Measurements from ENCODE around the gene SMYD2. TPM values are rescaled to one million over a fixed set of nuclear protein-coding genes. Genes with fewer than 3 reads are reported as not detected.

The SMYD2 gene
- total RNA-seq, 1 experiment from 2014 or later = 25.8 TPM

- Histone ChIP-seq H3K9me3 (ENCODE audit: low read depth, low read length, poor library complexity, severe bottlenecking) (no peaks in the 10 kb centered on the region), H3K27ac (ENCODE audit: low read depth, low read length, poor library complexity, severe bottlenecking) (no peak overlapping the region), H3K27me3 (replicated peaks; ENCODE audit: insufficient read depth, low read depth, low read length, poor library complexity) (no peaks in the 10 kb centered on the region), H3K4me3 (ENCODE audit: low read depth, low read length, poor library complexity, severe bottlenecking) (no peak overlapping the region), H3K4me1 (ENCODE audit: insufficient read depth, low read length, poor library complexity, severe bottlenecking) (peaks cover 20% of the 10 kb centered on the region), H3K36me3 (ENCODE audit: insufficient read depth, low read length, poor library complexity, severe bottlenecking) (peaks cover 55% of the 10 kb centered on the region)
- intact Hi-C loops (cut with micrococcal nuclease; ENCODE audit: unreplicated experiment) = no loop called here
- no TSS peak for BruUV-seq (replicated peaks)
- ChIA-PET POLR2A (ENCODE audit: low non-redundant PET) (no interaction called here), CTCF (no interaction called here)
- no peak for DNase-seq (ENCODE audit: low spot score)
- TF ChIP-seq EZH2 (IDR thresholded peaks at IDR 0.05; ENCODE audit: borderline replicate concordance, low read depth, low read length, poor library complexity, severe bottlenecking) (no peak), CTCF (conservative IDR thresholded peaks at IDR 0.05; ENCODE audit: low read depth, low read length) (no peak)
These were observed 71.9 kb downstream of the SMYD2 start for GRCh38 chr1:214352838-214353237.

GRCh38 chr1:214354440-214355148, 73.6 kb downstream of the SMYD2 start:
- no peaks in the 10 kb centered on the region for H3K9me3 ChIP-seq (ENCODE audit: low read depth, low read length, poor library complexity, severe bottlenecking)
- peak overlapping the region; percentile 21 for H3K27ac ChIP-seq (ENCODE audit: low read depth, low read length, poor library complexity, severe bottlenecking)
- H3K36me3 ChIP-seq (ENCODE audit: insufficient read depth, low read length, poor library complexity, severe bottlenecking) = peaks cover 58% of the 10 kb centered on the region
- intact Hi-C loops (cut with micrococcal nuclease; ENCODE audit: unreplicated experiment) = no loop called here
- peak; percentile 51 for DNase-seq (ENCODE audit: low spot score)
- peaks cover 18% of the 10 kb centered on the region for H3K4me1 ChIP-seq (ENCODE audit: insufficient read depth, low read length, poor library complexity, severe bottlenecking)
- CTCF ChIA-PET = no interaction called here
- no peaks in the 10 kb centered on the region for H3K27me3 ChIP-seq (replicated peaks; ENCODE audit: insufficient read depth, low read depth, low read length, poor library complexity)
- POLR2A ChIA-PET (ENCODE audit: low non-redundant PET) = interaction anchor here (0.6 kb wide), 1 partner anchor 79 kb away, joined by 3 read pairs; no protein-coding TSS in a partner anchor
- TF ChIP-seq EZH2 (IDR thresholded peaks at IDR 0.05; ENCODE audit: borderline replicate concordance, low read depth, low read length, poor library complexity, severe bottlenecking) = no peak
- no peak for TF ChIP-seq CTCF (conservative IDR thresholded peaks at IDR 0.05; ENCODE audit: low read depth, low read length)
- H3K4me3 ChIP-seq (ENCODE audit: low read depth, low read length, poor library complexity, severe bottlenecking) = no peak overlapping the region
- TSS peak; percentile 6 for BruUV-seq (replicated peaks)

GRCh38 chr1:214360116-214360515, 79.2 kb downstream of the SMYD2 start:
- ChIA-PET CTCF (no interaction called here), POLR2A (ENCODE audit: low non-redundant PET) (no interaction called here)

More at GRCh38 chr1:214360116-214360515, 79.2 kb downstream of the SMYD2 start:
- H3K36me3 ChIP-seq (ENCODE audit: insufficient read depth, low read length, poor library complexity, severe bottlenecking) = peaks cover 88% of the 10 kb centered on the region
- H3K27me3 ChIP-seq (replicated peaks; ENCODE audit: insufficient read depth, low read depth, low read length, poor library complexity) = no peaks in the 10 kb centered on the region
- no peak overlapping the region for H3K4me3 ChIP-seq (ENCODE audit: low read depth, low read length, poor library complexity, severe bottlenecking)
- no TSS peak for BruUV-seq (replicated peaks)
- no peak for TF ChIP-seq CTCF (conservative IDR thresholded peaks at IDR 0.05; ENCODE audit: low read depth, low read length)
- TF ChIP-seq EZH2 (IDR thresholded peaks at IDR 0.05; ENCODE audit: borderline replicate concordance, low read depth, low read length, poor library complexity, severe bottlenecking) = no peak
- H3K4me1 ChIP-seq (ENCODE audit: insufficient read depth, low read length, poor library complexity, severe bottlenecking) = peaks cover 8% of the 10 kb centered on the region
- DNase-seq (ENCODE audit: low spot score) = no peak
- no peak overlapping the region for H3K27ac ChIP-seq (ENCODE audit: low read depth, low read length, poor library complexity, severe bottlenecking)
- no peaks in the 10 kb centered on the region for H3K9me3 ChIP-seq (ENCODE audit: low read depth, low read length, poor library complexity, severe bottlenecking)
- intact Hi-C loops (cut with micrococcal nuclease; ENCODE audit: unreplicated experiment) = no loop called here

Data from A673 (cell line).